Measurements from ENCODE around the gene TH. TPM values are rescaled to one million over a fixed set of nuclear protein-coding genes. Genes with fewer than 3 reads are reported as not detected.

TH gene
- 0.06 TPM for total RNA-seq (2013)
- polyA plus RNA-seq (not detected), polyA minus RNA-seq (not detected in 2 replicates), total RNA-seq (0 to 0.69 (median 0) reads per million in 11 experiments)

- Histone ChIP-seq H3K36me3 (replicated peaks in 1 of 2; ENCODE audit: control insufficient read depth in 1 of 2, insufficient read depth in 2 of 2, low read length in 2 of 2) (no peaks in the 10 kb centered on the region), H4K20me1 (ENCODE audit: insufficient read depth, low read length) (no peaks in the 10 kb centered on the region), H3K27me3 (ENCODE audit: control insufficient read depth in 2 of 2, insufficient read depth in 2 of 2, low read length in 2 of 2) (peaks cover 0 to 2% of the 10 kb centered on the region in 2 donors), H3K9me3 (replicated peaks in 1 of 2; ENCODE audit: control insufficient read depth in 1 of 2, insufficient read depth in 1 of 2, low read length in 2 of 2) (no peaks in the 10 kb centered on the region), H3K4me2 (replicated peaks; ENCODE audit: extremely low read depth, low read length, poor library complexity, severe bottlenecking) (no peak within 1 kb of the TSS), H3K79me2 (ENCODE audit: insufficient read depth, low read length) (no peaks in the 10 kb centered on the region), H3K9ac (ENCODE audit: insufficient read depth, low read length, poor library complexity, severe bottlenecking) (no peak within 1 kb of the TSS), H3K4me3 (replicated peaks in 1 of 3; ENCODE audit: low read depth in 2 of 3, low read length in 3 of 3) (no peak within 1 kb of the TSS), H2AFZ (ENCODE audit: insufficient read depth, low read depth, low read length, poor library complexity, severe bottlenecking) (no peak within 1 kb of the TSS), H3K27ac (ENCODE audit: low read depth in 1 of 2, low read length in 2 of 2) (no peak within 1 kb of the TSS), H3K4me1 (ENCODE audit: control insufficient read depth in 1 of 2, insufficient read depth in 2 of 2, low read length in 2 of 2) (no peaks in the 10 kb centered on the region)
- TF ChIP-seq CTCF (IDR thresholded peaks at IDR 0.05): no peak
- H3K4me1 Mint-ChIP-seq: no peaks in the 10 kb centered on the region
- 96% methylated on average over 10 of the region's 17 CpGs for WGBS (ENCODE audit: insufficient coverage)
- peaks cover 3 to 21% (median 12%) of the 10 kb centered on the region in 3 donors for H3K27me3 Mint-ChIP-seq (ENCODE audit: low read depth in 3 of 3)
- intact Hi-C loops (cut with micrococcal nuclease): no loop called here
- no peak for DNase-seq
- H3K27ac Mint-ChIP-seq: no peak within 1 kb of the TSS
- no peak within 1 kb of the TSS for H3K4me3 Mint-ChIP-seq
- H3K9me3 Mint-ChIP-seq: peaks cover 0 to 3% (median 0%) of the 10 kb centered on the region in 7 donors
- H3K36me3 Mint-ChIP-seq: no peaks in the 10 kb centered on the region
These were observed at the start of gene TH for GRCh38 chr11:2171591-2172003. TSS of gene TH (minus strand) at chr11:2171815. CDS start at chr11:2171786, 29 bp downstream.

- Mint-ChIP-seq H3K36me3 (no peaks in the 10 kb centered on the region), H3K4me1 (peaks cover 6% of the 10 kb centered on the region), H3K9me3 (peaks cover 9 to 23% (median 16%) of the 10 kb centered on the region in 7 donors), H3K27me3 (ENCODE audit: low read depth in 3 of 3) (peaks cover 8 to 14% (median 12%) of the 10 kb centered on the region in 3 donors), H3K27ac (no peak overlapping the region), H3K4me3 (no peak overlapping the region)
- H3K36me3 ChIP-seq (replicated peaks in 1 of 2; ENCODE audit: control insufficient read depth in 1 of 2, insufficient read depth in 2 of 2, low read length in 2 of 2): no peaks in the 10 kb centered on the region
- no peak overlapping the region for H3K9ac ChIP-seq (ENCODE audit: insufficient read depth, low read length, poor library complexity, severe bottlenecking)
- no peak overlapping the region for H3K4me2 ChIP-seq (replicated peaks; ENCODE audit: extremely low read depth, low read length, poor library complexity, severe bottlenecking)
- DNase-seq: no peak
- intact Hi-C loops (cut with micrococcal nuclease): no loop called here
- no peak overlapping the region for H3K4me3 ChIP-seq (replicated peaks in 1 of 3; ENCODE audit: low read depth in 2 of 3, low read length in 3 of 3)
- no peak for TF ChIP-seq CTCF (IDR thresholded peaks at IDR 0.05)
- H2AFZ ChIP-seq (ENCODE audit: insufficient read depth, low read depth, low read length, poor library complexity, severe bottlenecking): no peak overlapping the region
- H3K79me2 ChIP-seq (ENCODE audit: insufficient read depth, low read length): no peaks in the 10 kb centered on the region
- H3K27ac ChIP-seq (ENCODE audit: low read depth in 1 of 2, low read length in 2 of 2): no peak overlapping the region
- H3K4me1 ChIP-seq (ENCODE audit: control insufficient read depth in 1 of 2, insufficient read depth in 2 of 2, low read length in 2 of 2): no peaks in the 10 kb centered on the region
- peaks cover 5 to 10% of the 10 kb centered on the region in 2 donors for H3K9me3 ChIP-seq (replicated peaks in 1 of 2; ENCODE audit: control insufficient read depth in 1 of 2, insufficient read depth in 1 of 2, low read length in 2 of 2)
- WGBS (ENCODE audit: insufficient coverage): no CpG with 5 or more reads among the region's 1 CpG
- no peaks in the 10 kb centered on the region for H4K20me1 ChIP-seq (ENCODE audit: insufficient read depth, low read length)
- H3K27me3 ChIP-seq (ENCODE audit: control insufficient read depth in 2 of 2, insufficient read depth in 2 of 2, low read length in 2 of 2): no peaks in the 10 kb centered on the region
These were observed 49.4 kb upstream of the TH start for GRCh38 chr11:2221024-2221423.
